ENCODE data around the gene NUP85.

- TF ChIP-seq POLR2A (IDR thresholded peaks at IDR 0.05; ENCODE audit: low read length) (no peak), GATA1 (IDR thresholded peaks at IDR 0.05; ENCODE audit: low read depth, low read length) (no peak)
These were observed 64.4 kb downstream of the NUP85 start for GRCh38 chr17:75269844-75270217.
